ENCODE data around the gene GMIP. TPM values are rescaled to one million over a fixed set of nuclear protein-coding genes. Genes with fewer than 3 reads are reported as not detected.

Gene GMIP
- polyA plus RNA-seq, 5 donors, result 7.0 to 11.9 (median 9.1) TPM

DNA sequence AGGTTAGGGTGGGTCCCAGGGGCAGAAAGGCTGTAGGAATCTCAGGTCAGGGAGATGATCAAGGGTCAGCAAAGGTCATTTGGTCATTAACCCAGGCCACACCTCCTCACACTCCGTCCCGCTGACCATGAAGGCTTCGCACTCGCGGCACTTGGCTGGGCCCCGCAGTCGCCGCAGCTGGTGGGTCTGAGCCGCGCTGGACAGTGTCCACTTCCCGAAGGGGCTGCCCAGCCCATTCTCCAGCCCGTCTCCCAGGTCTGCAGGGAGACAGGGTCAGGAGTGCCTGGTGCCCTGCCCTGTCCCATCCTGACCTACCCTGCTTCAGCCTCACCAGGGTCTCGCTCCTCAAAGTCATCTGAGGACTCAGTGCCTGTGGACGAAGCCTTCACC is 8.1 kb downstream of the GMIP start:
- DNase-seq, result no peak

DNA sequence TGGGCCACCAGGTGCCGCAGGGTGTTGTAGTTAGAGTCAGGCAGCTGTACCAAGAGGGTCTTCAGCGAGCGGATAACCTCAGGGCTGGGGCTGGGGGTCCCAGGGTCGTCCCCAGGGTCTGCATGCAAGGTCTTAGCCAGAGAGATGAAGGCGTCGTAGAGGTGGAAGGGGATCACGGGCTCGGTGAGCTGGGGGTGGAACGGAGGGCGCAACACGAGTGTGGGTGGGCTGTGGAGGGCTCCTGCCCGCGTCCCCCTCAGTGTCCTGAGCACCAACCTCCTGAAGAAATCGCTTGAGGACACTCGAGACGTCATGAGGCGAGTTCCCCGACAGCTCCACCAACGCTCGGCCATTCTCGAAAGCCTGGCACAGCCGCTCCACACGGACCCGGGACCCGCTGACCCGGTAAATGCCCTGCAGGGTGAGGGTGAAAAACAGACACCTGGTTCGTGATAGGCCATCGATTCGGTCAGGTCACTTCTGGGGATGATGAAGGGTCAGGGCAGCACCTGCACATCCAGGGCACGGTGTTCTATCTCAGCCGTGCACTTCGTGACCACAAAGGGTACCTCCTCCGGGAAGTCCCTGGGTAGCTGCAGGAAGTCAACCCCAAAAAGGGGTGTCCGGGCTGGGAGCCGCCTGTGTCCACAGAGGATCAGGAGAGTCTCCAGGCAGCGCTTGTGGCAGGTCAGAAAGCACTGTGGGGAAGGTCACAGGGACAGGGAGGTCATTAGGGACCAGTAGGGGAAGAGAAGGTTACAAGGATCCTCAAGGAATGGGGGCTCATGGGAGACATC is 8.7 kb downstream of the GMIP start:
- DNase-seq, result no peak

DNA sequence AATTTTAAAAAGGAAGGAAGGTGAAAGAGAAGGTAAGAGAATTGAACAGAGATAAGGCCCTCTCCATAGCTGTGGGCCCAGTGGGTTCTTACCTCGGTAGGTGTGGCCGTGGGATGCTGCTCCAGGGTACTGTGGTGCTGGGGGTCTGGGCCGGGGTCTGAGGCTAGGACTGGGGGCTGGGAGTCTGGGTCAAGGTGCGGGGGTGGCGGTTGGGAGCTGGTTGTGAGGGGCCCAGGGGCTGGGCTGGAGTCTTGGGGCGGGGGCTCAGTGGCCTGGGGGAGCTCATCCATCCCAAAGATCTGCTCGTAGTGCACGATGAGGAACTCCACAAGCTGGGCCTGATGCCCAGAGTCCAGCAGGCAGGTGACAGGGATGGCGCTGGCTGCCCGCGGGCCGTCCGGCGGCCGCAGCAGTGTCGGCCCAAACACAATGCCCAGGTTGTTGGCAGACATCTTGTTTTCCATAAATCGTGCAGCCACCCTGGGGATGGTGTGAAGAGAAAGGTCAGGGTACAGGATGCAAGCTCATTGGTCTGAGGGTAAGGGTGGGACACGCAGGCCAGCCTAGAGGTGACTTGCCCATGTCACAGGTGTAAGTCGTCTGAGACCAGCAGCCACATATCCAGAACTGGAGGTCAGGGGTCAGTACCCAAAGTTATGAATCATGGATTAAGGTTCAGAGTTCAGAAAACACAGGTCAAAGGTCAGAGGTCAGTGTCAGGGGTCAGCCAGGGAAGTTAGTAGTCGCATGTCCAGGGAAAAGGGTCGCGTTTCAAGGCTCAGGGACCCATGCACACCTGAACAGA is 9.5 kb downstream of the GMIP start:
- DNase-seq, result no peak

DNA sequence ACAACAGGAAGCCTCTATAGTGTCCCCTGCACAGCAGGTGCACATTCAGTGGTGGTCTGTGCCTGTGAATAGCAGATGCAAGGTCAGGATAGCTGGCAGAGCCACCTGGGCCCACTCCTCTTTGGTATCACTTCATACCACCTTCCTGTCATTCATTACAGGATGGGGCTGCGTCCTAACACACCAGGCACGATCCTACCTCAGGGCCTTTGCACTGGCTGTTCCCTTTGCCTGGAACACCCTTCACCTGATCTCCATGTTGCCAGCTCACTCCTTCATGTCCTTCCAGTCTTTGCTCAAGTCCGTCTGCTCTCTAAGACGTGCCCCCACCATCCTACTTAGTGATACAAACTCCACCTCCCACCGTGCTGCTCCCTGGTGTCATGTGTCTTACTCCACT is 10.8 kb downstream of the GMIP start:
- no peak for DNase-seq

DNA sequence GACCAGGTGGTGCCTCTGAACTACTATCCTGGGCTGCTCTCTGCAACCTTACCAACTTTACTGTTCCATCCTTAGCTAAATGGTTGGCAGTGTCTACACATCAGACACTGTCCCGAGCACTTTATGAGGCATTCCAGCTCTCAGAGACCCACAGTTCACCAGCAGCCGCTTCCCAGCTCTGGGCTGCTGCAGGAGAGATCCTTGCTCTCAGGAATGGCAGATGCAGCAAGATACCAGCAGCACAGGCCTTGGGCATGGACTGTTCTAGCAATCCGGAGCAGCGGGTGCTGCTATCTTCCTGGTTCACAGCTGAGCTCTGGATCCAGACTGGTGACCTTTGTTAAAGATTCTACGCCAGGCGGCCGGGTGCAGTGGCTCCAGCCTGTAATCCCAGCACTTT is 12.1 kb downstream of the GMIP start:
- DNase-seq, result no peak

DNA sequence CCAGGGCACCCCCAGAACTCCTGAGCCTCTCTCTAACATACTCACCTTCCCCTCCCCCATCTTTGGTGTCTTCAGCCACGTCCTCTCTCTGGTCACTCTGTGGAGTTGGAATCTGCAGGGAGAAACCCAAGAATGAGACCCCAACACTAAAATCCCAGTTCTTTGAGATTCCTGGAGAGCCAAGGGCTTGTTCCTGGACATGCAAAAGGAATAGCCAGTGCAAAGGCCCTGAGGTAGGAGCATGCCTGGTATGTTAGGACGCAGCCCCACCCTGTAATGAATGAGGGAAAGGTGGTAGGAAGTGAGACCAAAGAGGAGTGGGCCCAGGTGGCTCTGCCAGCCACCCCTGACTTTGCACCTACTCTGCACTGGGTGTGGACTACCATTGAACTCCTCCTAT is 13.0 kb downstream of the GMIP start:
- no peak for DNase-seq

DNA sequence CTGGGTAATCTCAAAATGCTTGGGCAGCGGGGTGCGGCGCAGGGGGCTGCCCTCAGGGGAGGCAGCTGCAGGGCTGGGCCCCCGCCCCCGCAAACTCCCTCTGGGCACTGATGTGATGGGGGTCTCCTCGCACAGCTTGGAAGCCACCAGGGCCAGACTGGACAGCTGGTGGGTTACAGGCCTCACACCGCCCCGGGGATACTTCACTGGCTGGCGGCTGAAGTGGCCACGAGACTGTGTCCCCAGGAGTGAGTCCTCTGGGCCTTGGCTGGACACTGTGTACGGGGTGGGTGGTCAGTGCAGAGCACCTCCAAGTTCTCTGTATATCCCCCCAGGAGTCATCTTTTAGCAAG is 13.4 kb downstream of the GMIP start:
- DNase-seq, result no peak

DNA sequence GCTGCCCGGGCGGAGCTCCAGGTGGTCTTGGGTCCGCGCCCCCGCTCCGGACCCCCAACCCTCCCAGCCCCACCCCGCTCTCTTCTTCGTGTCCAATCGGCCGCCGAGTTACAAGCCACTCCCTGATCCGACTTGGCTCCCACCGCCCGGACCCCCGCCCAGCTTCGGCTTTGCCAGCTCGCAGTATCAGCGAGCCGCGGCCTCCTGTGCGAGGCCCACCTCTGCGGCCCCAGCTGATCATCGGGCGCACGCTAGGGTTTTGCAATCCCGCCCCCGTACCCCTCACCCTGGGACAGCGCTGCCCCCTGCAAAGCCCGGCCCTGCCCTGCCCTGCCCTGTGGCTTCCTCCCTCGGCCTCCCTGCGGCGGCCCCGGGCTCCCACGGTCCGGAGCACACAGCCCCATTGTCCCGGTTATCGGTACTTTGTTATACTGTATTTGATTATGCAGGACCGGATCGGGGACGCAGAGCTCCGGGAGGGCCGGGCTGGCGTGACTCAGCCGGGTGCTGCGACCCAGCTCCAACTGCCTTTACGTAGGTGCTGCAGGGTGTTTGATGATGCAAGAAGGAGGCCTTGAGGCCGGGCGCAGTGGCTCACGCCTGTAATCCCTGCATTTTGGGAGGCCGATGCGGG is 14.8 kb downstream of the GMIP start:
- DNase-seq, result peak; percentile 48 to 73

DNA sequence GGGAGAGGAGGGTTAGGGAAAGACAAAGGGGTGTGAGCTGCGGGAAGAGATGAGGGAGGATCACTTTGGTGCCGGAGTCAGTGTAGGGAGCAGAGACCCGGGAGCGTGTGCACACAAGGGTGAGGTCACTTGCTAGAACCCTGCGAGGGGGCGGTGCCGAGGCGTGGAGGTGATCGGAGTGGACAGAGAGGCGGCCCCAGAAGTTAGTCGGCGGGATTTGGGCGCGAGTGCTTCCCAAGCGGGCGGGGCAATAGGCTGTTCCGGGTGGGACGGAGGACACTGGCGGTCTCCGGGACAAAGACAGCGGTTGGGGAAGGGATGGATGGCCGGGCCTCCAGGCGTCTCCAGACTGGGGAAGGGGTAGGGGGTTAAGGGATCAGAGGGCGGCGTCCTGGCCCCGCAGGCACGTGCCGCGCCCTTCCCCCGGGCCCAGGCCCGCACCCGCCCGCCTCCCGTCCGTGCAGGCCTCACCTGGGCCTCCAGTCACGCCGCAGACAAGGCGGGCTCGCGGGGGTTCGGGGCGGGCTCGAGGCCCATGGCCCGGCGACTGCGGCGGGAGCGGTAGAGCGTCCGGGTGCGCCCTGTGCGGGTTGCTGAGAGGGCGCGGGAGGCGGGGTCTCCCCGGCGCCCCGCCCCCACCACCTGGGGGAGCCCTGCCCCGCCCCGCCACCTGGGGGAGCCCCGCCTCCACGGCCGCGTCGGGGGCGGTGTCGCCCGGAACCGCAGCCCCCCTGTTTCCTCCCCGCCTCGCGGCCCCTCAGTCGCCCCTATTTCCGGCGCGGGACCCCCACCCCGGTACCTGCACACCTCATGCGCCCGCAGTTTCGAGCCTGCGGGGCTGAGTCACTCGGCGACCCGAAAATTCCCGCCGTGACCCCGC is 15.6 kb downstream of the GMIP start, which contains the start of gene LPAR2:
Gene LPAR2, minus strand, starts transcription at position 600 of the 880 bp plus-strand sequence. CDS start 945 bp downstream, outside the sequence.
- peak; percentile 46 to 57 for DNase-seq

DNA sequence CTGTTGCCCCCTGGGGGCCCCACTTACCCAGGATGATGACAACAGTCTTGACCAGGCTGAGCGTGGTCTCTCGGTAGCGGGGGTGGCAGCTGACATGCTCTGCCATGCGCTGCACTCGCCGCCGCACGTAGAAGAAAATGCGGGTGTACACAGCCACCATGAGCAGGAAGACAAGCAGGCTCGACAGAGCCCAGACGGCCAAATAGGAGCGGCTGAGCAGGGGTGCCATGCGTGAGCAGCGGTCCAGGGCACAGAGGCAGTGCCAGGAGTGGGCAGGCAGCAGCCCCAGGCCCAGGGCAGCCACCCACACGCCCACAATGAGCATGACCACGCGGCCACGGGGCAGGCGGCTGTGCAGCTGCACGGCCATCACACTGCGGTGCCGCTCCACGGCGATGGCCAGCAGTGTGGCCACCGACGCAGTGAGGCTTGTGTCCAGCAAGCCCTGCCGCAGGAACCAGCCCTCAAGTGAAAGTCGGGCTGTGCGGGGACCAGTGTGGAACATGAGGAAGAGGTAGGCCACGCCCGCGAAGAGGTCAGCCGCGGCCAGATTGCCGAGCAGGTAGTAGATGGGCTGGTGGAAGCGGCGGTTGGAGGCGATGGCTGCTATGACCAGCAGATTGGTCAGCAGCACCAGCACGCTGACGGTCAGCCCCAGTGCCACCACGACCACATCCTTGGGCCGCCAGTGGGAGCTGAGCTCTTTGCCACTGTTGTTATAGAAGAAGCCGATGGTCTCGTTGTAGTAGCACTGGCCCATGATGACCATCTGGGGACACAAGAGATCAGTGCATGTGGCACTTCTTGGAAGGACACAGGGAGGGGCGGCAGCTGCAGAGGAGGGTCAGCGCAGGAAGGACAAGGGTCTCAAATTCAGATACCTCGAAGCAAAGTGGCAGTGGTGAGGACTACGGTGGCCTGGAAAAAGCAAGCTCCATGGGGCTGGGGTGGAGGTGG is 16.7 kb downstream of the GMIP start:
- DNase-seq, result no peak

DNA sequence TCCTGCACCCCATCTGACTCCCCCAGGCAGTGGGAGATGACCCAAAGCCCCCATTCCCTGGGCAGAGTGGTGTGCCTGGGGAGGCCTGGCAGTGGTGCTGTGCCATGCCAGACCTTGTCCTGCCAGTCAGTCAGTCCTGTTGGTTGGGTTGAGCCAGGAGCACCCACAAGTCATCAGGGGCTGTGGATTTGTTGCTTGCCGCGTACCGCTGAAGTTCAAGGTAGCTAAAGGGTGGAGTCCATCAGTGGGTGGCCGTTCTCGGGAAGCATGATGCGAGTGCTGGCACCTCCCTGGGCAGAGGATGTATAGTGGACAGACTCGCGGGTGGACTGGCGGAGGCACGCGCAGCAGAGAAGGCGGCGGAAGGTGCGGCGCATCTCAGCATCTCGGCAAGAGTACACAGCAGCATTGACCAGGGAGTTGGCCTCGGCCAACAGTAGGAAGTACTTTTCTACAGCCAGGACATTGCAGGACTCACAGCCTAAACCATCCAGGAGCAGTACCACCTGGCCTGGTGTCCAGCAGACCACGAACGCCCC is 19.4 kb downstream of the GMIP start:
- DNase-seq, result no peak

DNA sequence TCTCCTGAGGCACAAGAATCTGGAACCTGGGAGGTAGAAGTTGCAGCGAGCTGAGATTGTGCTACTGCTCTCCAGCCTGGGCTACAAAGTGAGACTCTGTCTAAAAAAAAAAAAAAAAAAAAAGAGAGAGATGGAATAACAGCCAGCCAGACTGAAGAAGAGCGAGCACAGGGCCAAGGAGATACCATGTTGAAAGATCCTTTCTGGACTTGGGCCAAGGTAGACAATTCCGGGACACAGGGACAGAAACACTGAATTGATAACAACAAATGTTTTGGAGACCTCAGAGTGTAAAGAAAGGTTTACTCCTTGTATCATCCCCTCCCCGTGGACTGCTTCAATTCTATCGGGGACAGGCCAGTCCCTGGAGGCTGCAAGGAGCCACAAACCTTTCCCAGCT is 20.1 kb downstream of the GMIP start:
- no peak for DNase-seq

DNA sequence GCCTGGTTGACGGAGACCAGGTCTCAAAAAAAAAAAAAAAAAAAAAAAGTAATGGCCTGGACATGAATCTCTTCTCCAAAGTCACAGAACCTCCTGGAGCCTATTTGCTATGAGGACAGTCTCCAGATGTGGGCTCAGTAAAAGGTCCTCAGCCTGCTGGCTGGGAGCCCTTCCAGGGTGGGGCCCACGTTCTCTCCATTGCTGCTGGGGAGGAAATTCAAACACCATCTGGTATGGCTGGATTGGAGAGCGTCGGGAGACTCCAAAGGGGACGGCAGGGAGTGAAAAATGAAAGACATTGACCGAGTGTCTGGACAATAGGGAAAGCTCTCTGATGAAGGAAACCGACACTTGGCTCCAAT is 23.6 kb downstream of the GMIP start:
- DNase-seq, result no peak

DNA sequence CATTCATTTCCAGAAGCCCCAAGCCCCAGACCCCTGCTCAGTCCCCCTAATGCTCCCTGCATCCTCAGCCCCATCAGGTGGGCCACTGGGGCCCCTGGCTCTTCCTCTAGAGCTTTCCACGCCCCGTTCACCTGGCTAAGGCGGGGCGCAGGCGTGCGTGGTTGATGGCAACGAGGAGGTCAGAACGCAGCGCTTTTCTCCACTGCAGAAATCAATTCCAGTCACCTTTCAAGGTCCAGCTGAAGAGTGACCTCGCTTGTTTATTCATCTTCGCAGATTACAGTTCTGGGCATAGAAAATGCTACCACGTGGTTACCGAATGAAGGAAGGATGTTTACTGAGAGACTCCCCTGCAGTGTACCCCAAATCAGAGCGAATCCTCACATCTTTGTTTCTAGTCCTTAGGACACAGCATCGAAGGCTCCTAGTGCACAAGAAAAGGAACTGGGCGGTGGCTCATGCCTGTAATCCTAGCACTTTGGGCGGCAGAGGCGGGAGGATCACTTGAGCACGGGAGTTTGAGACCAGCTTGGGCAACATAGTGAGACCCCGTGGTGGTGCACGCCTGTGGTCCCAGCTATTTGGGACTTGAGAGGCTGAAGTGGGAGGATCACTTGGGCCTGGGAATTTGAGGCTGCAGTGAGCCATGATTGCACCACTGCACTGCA is 24.1 kb downstream of the GMIP start:
- no peak for DNase-seq

DNA sequence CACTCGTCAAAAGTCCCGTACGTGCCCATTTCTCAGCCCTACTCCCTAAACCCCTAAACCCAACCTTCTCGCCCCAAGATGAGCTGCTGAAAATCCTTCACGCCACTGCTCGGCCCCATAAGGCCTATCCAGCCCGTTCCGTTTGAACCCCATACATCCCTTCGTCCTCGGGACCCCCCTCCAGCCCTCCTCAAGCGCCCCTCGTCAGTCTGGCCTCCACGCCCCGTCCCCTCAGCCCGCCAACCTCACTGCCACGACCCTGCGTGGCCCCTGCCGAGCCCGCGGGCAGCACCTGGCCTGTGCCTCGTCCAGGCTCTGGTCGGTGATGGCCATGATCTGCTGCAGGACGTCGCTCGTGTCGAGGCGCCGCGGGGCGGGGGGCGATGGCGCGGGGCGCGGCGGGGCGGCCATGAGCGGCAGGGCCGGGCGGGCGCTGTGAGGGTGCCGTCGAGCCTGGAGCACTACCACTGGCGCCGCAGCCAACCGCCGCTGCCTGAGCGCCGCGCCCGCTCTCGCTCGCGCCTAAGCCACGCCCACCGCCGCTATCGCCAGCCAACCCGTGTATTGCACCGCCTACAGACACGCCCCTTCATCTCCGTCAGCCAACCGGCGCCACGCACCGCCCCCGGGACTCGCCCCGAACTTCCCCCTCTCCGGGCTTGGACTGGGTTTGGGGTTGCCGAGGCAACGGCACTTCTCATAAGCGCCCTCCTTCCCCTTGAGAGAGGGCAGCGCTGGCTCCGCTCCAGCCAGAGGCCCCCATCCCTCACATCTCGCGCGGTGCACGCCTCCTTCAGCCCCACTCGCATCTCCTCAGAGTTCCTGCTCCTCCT is 25.0 kb downstream of the GMIP start, which contains the start of gene PBX4:
Gene PBX4, minus strand, starts transcription at position 469 of the 833 bp plus-strand sequence. Its CDS starts 58 bp downstream, at position 411.
- peak; percentile 97 to 98 for DNase-seq

DNA sequence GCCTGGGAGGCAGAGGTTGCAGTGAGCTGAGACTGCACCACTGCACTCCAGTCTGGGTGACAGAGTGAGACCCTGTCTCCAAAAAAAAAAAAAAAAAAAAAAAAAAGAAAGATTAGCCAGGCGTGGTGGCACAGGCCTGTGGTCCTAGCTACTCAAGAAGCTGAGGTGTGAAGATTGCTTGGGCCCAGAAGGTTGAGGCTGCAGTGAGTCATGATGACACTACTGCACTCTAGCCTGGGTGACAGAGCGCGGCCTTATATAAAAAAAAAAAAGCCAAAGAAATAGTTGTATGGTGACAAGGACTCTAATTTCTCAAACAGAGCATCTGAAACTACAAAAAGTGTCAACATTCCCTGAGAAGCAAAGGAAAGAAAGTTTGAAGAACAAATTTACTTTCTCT is 28.4 kb downstream of the GMIP start:
- no peak for DNase-seq

DNA sequence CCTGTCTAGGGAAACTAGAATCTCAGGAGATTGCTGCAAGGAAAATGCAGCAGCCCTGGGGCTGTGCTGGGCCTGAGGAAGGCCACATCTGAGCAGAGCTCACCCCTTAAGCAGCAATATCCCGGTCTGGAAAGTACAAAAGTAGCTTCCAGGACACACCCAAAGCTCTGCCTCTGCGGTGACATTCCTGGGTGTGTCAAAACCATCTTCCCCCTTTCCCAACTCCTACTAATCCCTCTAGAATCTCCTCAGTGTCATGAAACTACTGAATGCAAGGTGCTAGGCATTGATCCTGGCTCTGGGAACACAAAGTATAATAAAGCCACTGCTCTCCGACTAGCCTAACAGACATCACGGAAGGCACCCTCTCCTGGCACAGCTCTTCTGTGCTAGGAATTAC is 30.0 kb downstream of the GMIP start:
- DNase-seq, result no peak

DNA sequence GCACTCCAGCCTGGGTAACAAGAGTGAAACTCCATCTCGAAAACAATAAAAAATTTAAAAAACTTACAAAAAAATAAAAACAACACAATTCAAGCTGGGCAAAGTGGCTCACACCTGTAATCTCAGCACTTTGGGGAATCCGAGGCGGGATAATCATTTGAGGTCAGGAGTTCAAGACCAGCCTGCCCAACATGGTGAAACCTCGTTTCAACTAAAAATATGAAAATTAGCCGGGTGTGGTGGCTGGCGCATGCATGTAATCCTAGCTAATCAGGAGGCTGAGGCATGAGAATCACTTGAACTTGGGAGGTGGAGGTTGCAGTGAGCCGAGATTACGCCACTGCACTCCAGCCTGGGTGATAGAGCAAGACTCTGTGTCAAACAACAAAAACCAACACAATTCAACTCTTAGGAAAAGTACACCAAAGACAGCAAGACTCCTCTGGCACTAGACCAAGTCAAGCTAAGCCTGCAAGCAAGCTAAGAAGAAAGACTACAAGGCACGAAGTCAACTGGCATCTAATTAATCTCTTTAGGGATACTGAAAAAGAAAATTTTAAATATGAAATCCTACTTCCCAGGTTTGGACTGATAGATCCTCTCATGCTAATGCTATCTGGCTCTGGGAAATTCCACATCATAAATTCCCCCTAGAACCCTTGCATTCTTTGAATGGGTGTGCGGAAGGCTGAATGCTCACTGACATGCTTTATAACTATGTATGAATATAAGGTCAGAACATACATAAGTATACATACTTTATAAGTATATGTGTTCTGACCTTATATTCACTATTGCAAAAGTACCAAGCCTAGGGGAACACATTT is 32.9 kb downstream of the GMIP start:
- DNase-seq, result no peak

Measured in right lung (tissue), 5 donors.